GM12892 (cell line): ENCODE data around the gene CAPN3.

ENCODE experiments used
- DNase-seq: peaks from one replicate; pipeline ENCODE4 v3.0.0; 2011; ENCODE audit not compliant: insufficient read length
- FAIRE-seq: peaks from 2 replicates; lab custom pipeline; 2011; peaks lifted over from hg19 to GRCh38; lab: Jason Lieb, UNC
- POLR2A ChIP-seq: IDR thresholded peaks from 2 replicates; pipeline ENCODE4 v1.6.1; 2011; ENCODE audit warnings: low read depth, low read length, control low read depth
- POLR2AphosphoS5 ChIP-seq: IDR thresholded peaks from 2 replicates; pipeline ENCODE4 v1.6.1; 2011; ENCODE audit warnings: low read depth, low read length, control low read depth
- TAF1 ChIP-seq: IDR thresholded peaks from 2 replicates; pipeline ENCODE4 v1.6.1; 2011; ENCODE audit warnings: low read depth, mild to moderate bottlenecking, control low read depth, low read length, borderline replicate concordance

The CAPN3 gene

GRCh38 chr15:42402455-42403205 lies 43.3 kb downstream of the CAPN3 start:
- no peak for DNase-seq
- FAIRE-seq = no peak
- no peak for TF ChIP-seq TAF1
- TF ChIP-seq POLR2AphosphoS5 = no peak
- no peak for TF ChIP-seq POLR2A

DNA sequence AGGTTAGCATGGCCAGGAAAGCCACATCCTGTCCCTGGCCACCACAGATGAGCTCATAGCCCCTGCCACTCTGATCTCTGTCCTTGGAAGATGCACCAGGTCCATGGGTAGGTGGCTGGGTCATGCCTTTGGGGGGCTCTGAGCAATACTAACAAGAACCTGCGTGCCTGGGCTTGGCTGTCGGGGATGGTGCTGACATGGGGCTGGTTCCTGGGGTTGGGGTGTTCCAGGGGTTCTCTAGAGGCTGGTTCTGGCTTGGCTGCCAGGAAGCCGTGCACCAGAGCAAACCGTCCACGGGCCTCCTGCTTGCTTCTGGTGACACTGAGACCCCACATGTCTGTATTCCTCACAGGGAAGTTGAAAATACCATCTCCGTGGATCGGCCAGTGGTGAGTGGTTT lies 44.1 kb downstream of the CAPN3 start:
- FAIRE-seq (no peak), DNase-seq (no peak)
- no peak for TF ChIP-seq POLR2A
- no peak for TF ChIP-seq TAF1
- no peak for TF ChIP-seq POLR2AphosphoS5

DNA sequence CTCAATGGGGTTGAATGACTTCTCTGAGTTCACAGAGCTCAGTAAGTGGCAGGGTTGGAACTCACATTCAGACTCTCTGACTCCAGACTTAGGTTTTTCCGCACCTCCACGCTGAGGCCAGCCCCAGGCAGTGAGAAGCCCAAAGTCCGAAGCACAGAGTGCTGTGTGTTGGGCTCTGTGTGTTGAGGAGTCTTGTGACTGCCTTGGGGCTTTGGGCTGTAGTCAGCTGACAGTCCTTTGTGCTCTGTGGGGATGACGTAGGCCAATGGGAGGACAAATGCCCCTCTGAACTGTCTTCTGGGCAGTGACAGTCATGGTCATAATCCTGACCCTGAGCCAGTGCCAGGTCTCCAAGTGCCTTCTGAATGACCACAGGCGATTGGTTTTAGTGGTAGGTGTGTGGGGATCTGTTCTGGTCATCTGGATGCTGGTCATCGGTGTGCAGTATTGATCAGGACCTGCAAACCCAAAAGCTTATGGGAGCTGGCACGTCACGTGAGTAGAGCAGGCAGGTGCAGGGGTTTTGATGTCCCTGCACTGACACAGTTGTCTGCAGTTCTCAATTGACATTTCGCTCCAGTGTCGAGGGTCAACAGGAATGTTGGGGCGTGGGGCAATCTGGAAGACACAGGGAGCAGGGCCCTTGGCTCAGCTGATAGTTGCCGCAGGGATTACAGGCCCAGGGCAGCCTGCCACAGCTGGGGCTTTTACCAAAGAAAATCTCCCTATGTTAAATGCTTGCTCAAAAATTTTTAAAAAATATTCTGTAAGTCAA lies 45.3 kb downstream of the CAPN3 start:
- TF ChIP-seq TAF1 (no peak), POLR2AphosphoS5 (no peak), POLR2A (no peak)
- FAIRE-seq = no peak

DNA sequence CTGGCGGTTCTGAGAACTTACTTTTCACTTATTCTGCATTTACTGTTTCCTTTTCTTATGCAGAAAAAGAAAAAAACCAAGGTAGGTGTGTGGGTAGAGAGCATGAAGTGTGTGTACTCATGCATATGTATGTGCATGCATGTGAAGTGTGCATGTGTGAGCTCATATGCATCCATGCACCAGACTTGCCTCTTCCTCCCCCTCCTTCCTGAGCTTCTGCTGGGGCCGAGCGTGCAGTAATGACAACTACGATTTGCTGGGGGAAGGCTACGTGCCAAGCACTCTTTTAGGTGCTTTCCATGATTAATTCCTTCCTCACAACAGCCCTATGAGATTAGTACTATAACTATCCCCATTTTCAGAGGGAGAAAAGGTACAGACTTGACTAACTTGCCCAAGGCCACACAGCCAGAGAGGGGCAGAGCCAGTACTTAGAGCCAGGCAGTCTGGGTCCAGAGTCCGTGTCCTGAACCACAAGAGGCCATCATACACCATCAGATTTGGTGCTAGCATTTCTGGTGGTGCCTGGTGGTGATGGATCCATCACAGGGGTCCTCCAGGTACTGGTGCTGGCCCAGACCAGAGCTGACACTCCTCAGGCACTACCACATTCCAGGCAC lies 46.7 kb downstream of the CAPN3 start:
- TF ChIP-seq TAF1 = no peak
- FAIRE-seq (no peak), DNase-seq (no peak)

More for the DNA sequence above, 45.3 kb downstream of the CAPN3 start:
- DNase-seq = no peak

DNA sequence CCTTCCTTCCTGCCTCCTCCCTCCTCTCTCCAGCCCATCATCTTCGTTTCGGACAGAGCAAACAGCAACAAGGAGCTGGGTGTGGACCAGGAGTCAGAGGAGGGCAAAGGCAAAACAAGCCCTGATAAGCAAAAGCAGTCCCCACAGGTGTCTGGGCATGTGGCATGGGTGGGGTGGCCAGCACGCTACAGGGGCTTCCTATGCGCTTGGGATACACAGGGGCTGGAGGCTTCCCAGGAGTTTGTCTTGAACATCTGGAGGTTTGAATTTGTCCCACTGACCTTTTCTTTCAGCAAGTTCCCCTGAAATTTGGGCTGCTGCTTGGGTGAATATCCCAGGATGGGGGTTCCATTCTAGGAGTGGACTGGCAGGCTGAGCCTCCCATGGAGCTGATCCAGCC lies 48.9 kb downstream of the CAPN3 start:
- TF ChIP-seq TAF1 = no peak
- no peak for TF ChIP-seq POLR2A
- TF ChIP-seq POLR2AphosphoS5 = no peak
- no peak for DNase-seq

DNA sequence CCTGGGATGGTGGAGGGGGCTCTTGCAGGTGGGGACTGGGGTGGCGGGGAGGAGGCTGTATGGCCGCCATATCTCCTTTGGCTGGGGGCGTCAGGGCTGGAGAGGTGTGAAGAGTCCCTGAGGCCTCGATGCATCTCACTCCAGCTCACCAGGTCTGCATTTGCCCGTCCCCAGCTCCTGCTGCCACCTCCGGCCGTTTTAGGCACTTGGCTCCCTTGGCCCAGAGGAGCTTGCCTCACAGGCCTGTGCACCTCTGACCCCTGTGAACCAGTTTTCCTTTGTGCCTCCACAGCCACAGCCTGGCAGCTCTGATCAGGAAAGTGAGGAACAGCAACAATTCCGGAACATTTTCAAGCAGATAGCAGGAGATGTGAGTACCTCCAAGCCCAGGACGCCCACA lies 49.7 kb downstream of the CAPN3 start:
- DNase-seq = no peak
- no peak for FAIRE-seq
- TF ChIP-seq POLR2AphosphoS5 (no peak), POLR2A (no peak), TAF1 (no peak)

More for the DNA sequence above, 48.9 kb downstream of the CAPN3 start:
- no peak for FAIRE-seq

GRCh38 chr15:42411884-42412283 lies 52.6 kb downstream of the CAPN3 start:
- FAIRE-seq (no peak), DNase-seq (no peak)
- TF ChIP-seq TAF1 (no peak), POLR2A (no peak), POLR2AphosphoS5 (no peak)

DNA sequence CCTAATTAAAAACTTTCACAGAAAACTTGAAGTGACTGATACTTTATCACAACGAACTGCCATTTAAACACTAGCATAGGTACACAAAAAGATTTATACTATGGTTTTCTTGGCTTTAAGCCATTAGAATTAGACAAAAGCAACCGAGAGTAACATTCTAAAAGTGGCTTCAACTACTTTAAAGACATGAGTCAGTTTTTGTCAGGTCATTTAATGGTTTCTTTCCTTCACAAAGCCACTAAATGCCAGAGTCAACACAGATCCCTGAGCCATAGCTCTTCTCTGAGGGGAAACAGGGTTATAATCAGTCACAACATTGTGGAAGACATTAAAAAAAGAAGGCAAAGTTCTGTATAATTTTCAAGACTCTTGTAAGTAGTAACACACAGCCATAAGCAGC lies 54.6 kb downstream of the CAPN3 start:
- DNase-seq = no peak
- no peak for TF ChIP-seq TAF1
- TF ChIP-seq POLR2A = no peak
- TF ChIP-seq POLR2AphosphoS5 = no peak

GRCh38 chr15:42419369-42419768 lies 60.1 kb downstream of the CAPN3 start:
- DNase-seq = no peak
- FAIRE-seq = no peak
- TF ChIP-seq TAF1 (no peak), POLR2AphosphoS5 (no peak), POLR2A (no peak)

More for the DNA sequence above, 54.6 kb downstream of the CAPN3 start:
- FAIRE-seq = no peak

- TF ChIP-seq POLR2A (no peak), TAF1 (no peak), POLR2AphosphoS5 (no peak)
- FAIRE-seq = no peak
- DNase-seq = no peak
Observed at GRCh38 chr15:42421376-42421775, 62.1 kb downstream of the CAPN3 start.

- DNase-seq (no peak), FAIRE-seq (no peak)
- TF ChIP-seq POLR2AphosphoS5 = no peak
- no peak for TF ChIP-seq TAF1
Observed at GRCh38 chr15:42427429-42428223, 68.3 kb downstream of the CAPN3 start.
